Activated B cell treated with CpG ODN at 0.5 μM for 24 hours (primary cell): ENCODE measurements around the gene RNF212B. TPM values are rescaled to one million over a fixed set of nuclear protein-coding genes. Genes with fewer than 3 reads are reported as not detected.

Experiments used
- ATAC-seq: fragments of 200-7000 bp; cut with Tn5 transposase; one replicate; pipeline ENCODE4 v1.10.0; 2021; ENCODE audit warnings: low read depth, mild to moderate bottlenecking, moderate library complexity
- CTCF ChIA-PET: fragments of 350-600 bp; sonication (Branson Sonifier 250); formaldehyde crosslinking; loops from one replicate; lab custom pipeline; 2021; ENCODE audit warnings: antibody characterized with exemption; lab: Charles Lee
- POLR2A ChIA-PET: fragments of 350-600 bp; sonication (Branson Sonifier 250); formaldehyde crosslinking; loops from one replicate; lab custom pipeline; 2021; ENCODE audit warnings: antibody characterized with exemption; lab: Charles Lee
- DNase-seq: peaks from one replicate; pipeline ENCODE4 v3.0.0; 2022
- H3K27ac Mint-ChIP-seq: one replicate; pipeline ENCODE4 v1.8.0; 2020; ENCODE audit warnings: mixed read lengths
- H3K27me3 Mint-ChIP-seq: one replicate; pipeline ENCODE4 v1.8.0; 2021; ENCODE audit warnings: mixed read lengths
- H3K36me3 Mint-ChIP-seq: one replicate; pipeline ENCODE4 v1.8.0; 2021; ENCODE audit warnings: low read depth, mixed read lengths
- H3K4me1 Mint-ChIP-seq: one replicate; pipeline ENCODE4 v1.8.0; 2021; ENCODE audit warnings: mixed read lengths
- H3K4me3 Mint-ChIP-seq: one replicate; pipeline ENCODE4 v1.8.0; 2020; ENCODE audit warnings: mild to moderate bottlenecking, mixed read lengths
- H3K9me3 Mint-ChIP-seq: one replicate; pipeline ENCODE4 v1.8.0; 2020; ENCODE audit warnings: mixed read lengths
- intact Hi-C: fragments of 100-400 bp; cut with micrococcal nuclease; formaldehyde crosslinking; loops from one replicate; pipeline ENCODE4 v1.15.1; 2024
- total RNA-seq: library from RNA; stranded (reverse); gene quantifications from 2 replicates; pipeline ENCODE4 v1.2.3, GENCODE V29; 2022
- TF ChIP-seq, protein P1 (sequence below): fragments of 200-600 bp; IDR thresholded peaks from one replicate; pipeline ENCODE4 v1.8.0; 2022; ENCODE audit warnings: antibody characterized with exemption, mild to moderate bottlenecking

The RNF212B gene
- total RNA-seq, 1 donor from 2014 or later = not detected

- DNase-seq (no peak), ATAC-seq (peak; percentile 8)
- intact Hi-C loops = loop anchor here (1.0 to 10.0 kb wide), 17 partner anchors 9 to 1995 kb away; partner anchors contain the start of genes ACIN1, C14orf119, CHMP4A and HOMEZ
- no peaks in the 10 kb centered on the region for H3K9me3 Mint-ChIP-seq
- peaks cover 19% of the 10 kb centered on the region for H3K36me3 Mint-ChIP-seq
- TF ChIP-seq, protein P1, sequence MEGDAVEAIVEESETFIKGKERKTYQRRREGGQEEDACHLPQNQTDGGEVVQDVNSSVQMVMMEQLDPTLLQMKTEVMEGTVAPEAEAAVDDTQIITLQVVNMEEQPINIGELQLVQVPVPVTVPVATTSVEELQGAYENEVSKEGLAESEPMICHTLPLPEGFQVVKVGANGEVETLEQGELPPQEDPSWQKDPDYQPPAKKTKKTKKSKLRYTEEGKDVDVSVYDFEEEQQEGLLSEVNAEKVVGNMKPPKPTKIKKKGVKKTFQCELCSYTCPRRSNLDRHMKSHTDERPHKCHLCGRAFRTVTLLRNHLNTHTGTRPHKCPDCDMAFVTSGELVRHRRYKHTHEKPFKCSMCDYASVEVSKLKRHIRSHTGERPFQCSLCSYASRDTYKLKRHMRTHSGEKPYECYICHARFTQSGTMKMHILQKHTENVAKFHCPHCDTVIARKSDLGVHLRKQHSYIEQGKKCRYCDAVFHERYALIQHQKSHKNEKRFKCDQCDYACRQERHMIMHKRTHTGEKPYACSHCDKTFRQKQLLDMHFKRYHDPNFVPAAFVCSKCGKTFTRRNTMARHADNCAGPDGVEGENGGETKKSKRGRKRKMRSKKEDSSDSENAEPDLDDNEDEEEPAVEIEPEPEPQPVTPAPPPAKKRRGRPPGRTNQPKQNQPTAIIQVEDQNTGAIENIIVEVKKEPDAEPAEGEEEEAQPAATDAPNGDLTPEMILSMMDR = no peak
- H3K27ac Mint-ChIP-seq = peak overlapping the region; percentile 86
- H3K4me3 Mint-ChIP-seq = peak overlapping the region; percentile 99
- ChIA-PET CTCF (interaction anchor here (0.5 to 3.6 kb wide), 6 partner anchors 16 to 233 kb away, joined by 3 to 38 read pairs (median 3); partner anchors contain the start of genes ACIN1, C14orf119, HOMEZ and PABPN1), POLR2A (interaction anchor here (0.6 to 14.2 kb wide), 14 partner anchors 9 to 1128 kb away, joined by 3 to 339 read pairs (median 6); partner anchors contain the start of genes ACIN1, C14orf119, CBLN3 and HOMEZ)
- no peaks in the 10 kb centered on the region for H3K27me3 Mint-ChIP-seq
- peaks cover 39% of the 10 kb centered on the region for H3K4me1 Mint-ChIP-seq
Observed at GRCh38 chr14:23301969-23302289, 64.2 kb downstream of the RNF212B start.

- H3K4me1 Mint-ChIP-seq = peaks cover 45% of the 10 kb centered on the region
- ATAC-seq (peak; percentile 27), DNase-seq (peak; percentile 74)
- peaks cover 14% of the 10 kb centered on the region for H3K36me3 Mint-ChIP-seq
- H3K9me3 Mint-ChIP-seq = no peaks in the 10 kb centered on the region
- POLR2A ChIA-PET = interaction anchor here (0.5 to 14.2 kb wide), 13 partner anchors 8 to 1128 kb away, joined by 3 to 339 read pairs (median 5); partner anchors contain the start of genes ACIN1, C14orf119, CBLN3 and HOMEZ
- H3K27me3 Mint-ChIP-seq = no peaks in the 10 kb centered on the region
- peak within 1 kb of the TSS; percentile 97 for H3K27ac Mint-ChIP-seq
- intact Hi-C loops = loop anchor here (1.0 to 10.0 kb wide), 9 partner anchors 50 to 1995 kb away; partner anchors contain the start of genes CHMP4A, OXA1L and SLC22A17
- H3K4me3 Mint-ChIP-seq = peak within 1 kb of the TSS; percentile 99
- CTCF ChIA-PET = interaction anchor here (0.6 to 3.6 kb wide), 6 partner anchors 16 to 330 kb away, joined by 3 to 38 read pairs (median 3); partner anchors contain the start of genes HOMEZ and PABPN1
- TF ChIP-seq, protein P1 = no peak
Observed at GRCh38 chr14:23302290-23303225, 64.8 kb downstream of the RNF212B start, which contains the start of gene PPP1R3E. TSS of gene PPP1R3E (minus strand) at chr14:23302859. CDS start at chr14:23302576, 283 bp downstream.

DNA sequence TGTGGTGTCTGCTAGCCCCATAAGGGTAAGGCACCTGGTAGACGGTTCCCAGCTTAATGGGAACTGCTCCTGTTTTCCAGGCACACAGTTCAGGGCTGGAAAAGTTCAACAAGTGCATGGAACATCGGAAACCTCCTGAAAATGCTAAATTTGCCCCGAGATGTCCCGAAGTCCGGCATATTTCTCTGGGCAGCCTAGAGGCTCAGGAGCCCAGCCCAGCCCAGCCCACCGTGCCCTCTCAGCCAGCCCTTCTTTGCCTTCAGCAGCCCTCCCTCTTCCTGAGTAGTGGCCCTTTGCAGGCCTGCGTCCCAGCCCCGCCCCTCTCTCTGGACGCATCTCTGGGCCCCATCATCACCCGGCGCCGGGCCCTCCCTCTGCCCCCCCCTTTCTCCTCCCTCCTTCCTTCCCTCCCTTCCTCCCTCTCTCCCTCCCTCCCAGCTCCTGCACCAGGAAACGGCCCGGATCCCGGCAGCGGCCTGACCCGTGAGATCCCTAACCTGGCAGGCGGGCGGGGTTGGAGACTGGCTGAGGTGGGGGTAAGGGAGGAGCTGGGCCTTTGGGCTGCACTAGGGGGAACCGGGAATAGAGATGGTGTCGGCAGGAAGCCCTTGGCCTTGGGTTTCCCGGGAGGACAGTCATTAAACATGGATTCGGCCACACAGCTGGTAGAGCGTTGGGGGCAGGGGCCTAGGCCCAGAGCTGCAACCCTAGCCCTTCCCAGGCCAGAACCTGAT, 68.8 kb downstream of the RNF212B start, which contains the start of gene BCL2L2:
BCL2L2 (plus strand) TSS at position 422 of the 734 bp plus-strand sequence. CDS start 935 bp downstream, outside the sequence.
- ChIA-PET CTCF (interaction anchor here (1.6 kb wide), 1 partner anchor 15 kb away, joined by 6 read pairs; the partner anchor contains the start of gene PABPN1), POLR2A (interaction anchor here (0.6 to 14.2 kb wide), 5 partner anchors 10 to 708 kb away, joined by 3 to 339 read pairs (median 7); partner anchors contain the start of genes ACIN1, C14orf119 and PABPN1)
- DNase-seq (peak; percentile 41), ATAC-seq (no peak)
- Mint-ChIP-seq H3K36me3 (peaks cover 9% of the 10 kb centered on the region), H3K4me1 (peaks cover 37% of the 10 kb centered on the region), H3K9me3 (no peaks in the 10 kb centered on the region), H3K27me3 (no peaks in the 10 kb centered on the region), H3K4me3 (peak within 1 kb of the TSS; percentile 82), H3K27ac (peak within 1 kb of the TSS; percentile 79)
- intact Hi-C loops = loop anchor here (1.0 to 10.0 kb wide), 2 partner anchors 15 to 922 kb away; partner anchors contain the start of gene PABPN1
- TF ChIP-seq, protein P1 = no peak

DNA sequence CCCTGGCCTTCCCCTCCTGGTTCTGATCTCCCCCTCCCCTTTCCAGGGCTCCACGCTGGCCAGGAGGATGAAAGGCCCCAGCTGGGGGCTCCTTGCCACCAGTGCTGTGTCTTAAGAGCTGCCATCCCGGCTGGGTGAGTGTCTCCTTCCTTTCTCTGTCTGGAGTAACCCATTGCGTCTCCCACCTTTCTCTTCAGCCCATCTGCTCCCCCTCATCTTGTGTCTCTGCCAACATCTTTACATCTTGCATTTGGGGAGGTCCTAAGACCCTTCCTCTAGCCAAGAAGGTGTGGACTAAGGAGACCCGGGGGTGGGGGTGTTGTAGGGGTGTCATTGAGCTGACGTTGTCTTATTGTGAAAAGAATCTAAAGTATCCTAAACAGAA, 69.4 kb downstream of the RNF212B start:
- H3K27ac Mint-ChIP-seq = peak overlapping the region; percentile 79
- CTCF ChIA-PET = no interaction called here
- H3K27me3 Mint-ChIP-seq = no peaks in the 10 kb centered on the region

More for the DNA sequence above, 69.4 kb downstream of the RNF212B start:
- POLR2A ChIA-PET = interaction anchor here (0.6 to 14.2 kb wide), 5 partner anchors 10 to 707 kb away, joined by 3 to 339 read pairs (median 7); partner anchors contain the start of genes ACIN1, C14orf119 and PABPN1
- TF ChIP-seq, protein P1 = no peak
- DNase-seq = no peak
- ATAC-seq = no peak
- intact Hi-C loops = loop anchor here (10.0 kb wide), 1 partner anchor 922 kb away; no protein-coding TSS in a partner anchor
- peaks cover 9% of the 10 kb centered on the region for H3K36me3 Mint-ChIP-seq
- H3K9me3 Mint-ChIP-seq = no peaks in the 10 kb centered on the region
- peaks cover 37% of the 10 kb centered on the region for H3K4me1 Mint-ChIP-seq
- peak overlapping the region; percentile 82 for H3K4me3 Mint-ChIP-seq
